GM21717 (cell line): ENCODE results near the gene CBLB.

ENCODE experiments used
- ATAC-seq: cut with Tn5 transposase; IDR thresholded peaks from one replicate; pipeline ENCODE4 v1.9.1; 2021; ENCODE audit warnings: mild to moderate bottlenecking, moderate library complexity; ENCODE audit not compliant: unreplicated experiment

The CBLB gene

GRCh38 chr3:105791919-105792786 is 76.7 kb downstream of the CBLB start:
- no peak for ATAC-seq

- ATAC-seq = no peak
Observed at GRCh38 chr3:105791131-105791530, 77.7 kb downstream of the CBLB start.

- ATAC-seq = no peak
Observed at GRCh38 chr3:105790534-105790933, 78.3 kb downstream of the CBLB start.

GRCh38 chr3:105788593-105788992 is 80.2 kb downstream of the CBLB start:
- ATAC-seq = no peak

- ATAC-seq = no peak
Observed at GRCh38 chr3:105787453-105787852, 81.4 kb downstream of the CBLB start.

- ATAC-seq = no peak
Observed at GRCh38 chr3:105786990-105787389, 81.8 kb downstream of the CBLB start.

- ATAC-seq = no peak
Observed at GRCh38 chr3:105786241-105786640, 82.6 kb downstream of the CBLB start.

- no peak for ATAC-seq
Observed at GRCh38 chr3:105785803-105786202, 83.0 kb downstream of the CBLB start.

GRCh38 chr3:105783631-105784030 is 85.2 kb downstream of the CBLB start:
- ATAC-seq = no peak

- ATAC-seq = no peak
Observed at GRCh38 chr3:105781871-105782270, 86.9 kb downstream of the CBLB start.

- ATAC-seq = no peak
Observed at GRCh38 chr3:105780107-105780506, 88.7 kb downstream of the CBLB start.

- no peak for ATAC-seq
Observed at GRCh38 chr3:105775368-105775767, 93.4 kb downstream of the CBLB start.

GRCh38 chr3:105774444-105775180 is 94.2 kb downstream of the CBLB start:
- ATAC-seq = no peak

GRCh38 chr3:105773291-105773690 is 95.5 kb downstream of the CBLB start:
- no peak for ATAC-seq

GRCh38 chr3:105772635-105773034 is 96.2 kb downstream of the CBLB start:
- no peak for ATAC-seq

- ATAC-seq = no peak
Observed at GRCh38 chr3:105771392-105771791, 97.4 kb downstream of the CBLB start.

GRCh38 chr3:105770410-105770809 is 98.4 kb downstream of the CBLB start:
- no peak for ATAC-seq

GRCh38 chr3:105767776-105768175 is 101.0 kb downstream of the CBLB start:
- ATAC-seq = no peak

GRCh38 chr3:105767216-105767615 is 101.6 kb downstream of the CBLB start:
- no peak for ATAC-seq

GRCh38 chr3:105765308-105765639 is 103.5 kb downstream of the CBLB start:
- ATAC-seq = no peak

- ATAC-seq = no peak
Observed at GRCh38 chr3:105764378-105765307, 104.2 kb downstream of the CBLB start.
